Lung (tissue), 12 donors: ENCODE measurements around the gene ADAMTS9. TPM values are rescaled to one million over a fixed set of nuclear protein-coding genes. Genes with fewer than 3 reads are reported as not detected.

ENCODE experiments used
- ATAC-seq: fragments of 200-7000 bp; cut with Tn5 transposase; one replicate; pipeline ENCODE4 v1.9.1; 2020; ENCODE audit warnings: moderate number of reproducible peaks; ENCODE audit not compliant: insufficient read depth, low FRiP score
- DNase-seq, 3 donors: peaks; one replicate each; pipeline ENCODE4 v3.0.0-alpha.2; 2013 to 2017
- H3K27ac ChIP-seq, 2 donors: one replicate each; pipeline ENCODE4 v1.5.1; 2013; ENCODE audit warnings: mild to moderate bottlenecking in 2 of 2, moderate library complexity in 2 of 2, control low read depth in 1 of 2, inconsistent platforms in 1 of 2, low read depth in 1 of 2, low read length in 1 of 2
- H3K27me3 ChIP-seq, 3 donors: one replicate each; pipeline ENCODE4 v1.5.1; 2013; ENCODE audit warnings: low read length in 2 of 3; ENCODE audit not compliant: control insufficient read depth in 3 of 3, insufficient read depth in 3 of 3
- H3K36me3 ChIP-seq, 4 donors: one replicate each; pipeline ENCODE4 v1.5.1; 2013; ENCODE audit warnings: low read length in 4 of 4, mild to moderate bottlenecking in 1 of 4, moderate library complexity in 1 of 4; ENCODE audit not compliant: control insufficient read depth in 4 of 4, insufficient read depth in 4 of 4
- H3K4me1 ChIP-seq, 5 donors: one replicate each; pipeline ENCODE4 v1.5.1; 2013; ENCODE audit warnings: low read length in 5 of 5, mild to moderate bottlenecking in 2 of 5, moderate library complexity in 1 of 5; ENCODE audit not compliant: control insufficient read depth in 5 of 5, insufficient read depth in 5 of 5
- H3K4me3 ChIP-seq: one replicate; pipeline ENCODE4 v1.5.1; 2013; ENCODE audit warnings: mild to moderate bottlenecking, control low read depth, moderate library complexity
- H3K9ac ChIP-seq, 2 donors: one replicate each; pipeline ENCODE4 v1.5.1; 2013; ENCODE audit warnings: low read length in 2 of 2, control low read depth in 1 of 2; ENCODE audit not compliant: insufficient read depth in 1 of 2
- H3K9me3 ChIP-seq, 4 donors: one replicate each; pipeline ENCODE4 v1.5.1; 2013; ENCODE audit warnings: low read length in 3 of 4, mild to moderate bottlenecking in 1 of 4, moderate library complexity in 1 of 4; ENCODE audit not compliant: control insufficient read depth in 4 of 4, insufficient read depth in 3 of 4
- CTCF ChIP-seq: IDR thresholded peaks from 2 replicates; pipeline ENCODE4 v1.5.1; 2012; ENCODE audit warnings: mild to moderate bottlenecking; ENCODE audit errors: control extremely low read depth, extremely low read depth
- WGBS, 2 donors: extraction: QIAGEN DNeasy Blood & Tissue Kit; methylation state at CpG; one replicate each; pipeline ENCODE4 v1.1.7; 2013; 5-methylcytosine and 5-hydroxymethylcytosine counted together
- polyA plus RNA-seq, 2 donors: library from polyadenylated mRNA; stranded (reverse); fragments of 200-250 nt; gene quantifications; one replicate each; pipeline ENCODE4 v1.2.1, GENCODE V29; 2013
- total RNA-seq, 2 donors: library from RNA; depleted of rRNA in 1 of 2; stranded (reverse); fragments of >200 nt in 1 of 2; gene quantifications; one replicate each; pipeline ENCODE4 v1.2.1, GENCODE V29; 2014 to 2021
- donor health status: control.
- donor health status: control.
- donor health status: Bipolar disorder and iron deficiency.
- donor health status: healthy.
- donor health status: DM: yes; HTN: yes; CAD: no.

ADAMTS9 gene
- total and polyA plus RNA-seq, 4 donors: 29.9 to 75.6 (median 42.9) TPM

- no peaks in the 10 kb centered on the region for H3K27me3 ChIP-seq
- no peak for ATAC-seq
- no peak overlapping the region for H3K9ac ChIP-seq
- no peak for DNase-seq
- H3K27ac ChIP-seq: no peak overlapping the region
- no peaks in the 10 kb centered on the region for H3K9me3 ChIP-seq
- H3K4me3 ChIP-seq: no peak overlapping the region
- 93 to 96% methylated on average over 2 of the region's 2 CpGs for WGBS, 2 donors
- H3K4me1 ChIP-seq: peaks cover 0 to 1% (median under 1%) of the 10 kb centered on the region in 5 donors
- no peak for TF ChIP-seq CTCF
- peaks cover 4 to 54% (median 11%) of the 10 kb centered on the region in 4 donors for H3K36me3 ChIP-seq
Measured at GRCh38 chr3:64607032-64607551, 80.7 kb downstream of the ADAMTS9 start.

GRCh38 chr3:64604313-64604712 lies 83.5 kb downstream of the ADAMTS9 start:
- no peak for TF ChIP-seq CTCF
- Histone ChIP-seq H3K27me3 (no peaks in the 10 kb centered on the region), H3K4me3 (no peak overlapping the region), H3K36me3 (peaks cover 9 to 67% (median 18%) of the 10 kb centered on the region in 4 donors), H3K9ac (no peak overlapping the region), H3K4me1 (no peaks in the 10 kb centered on the region), H3K9me3 (no peaks in the 10 kb centered on the region), H3K27ac (no peak overlapping the region)
- 87 to 89% methylated on average over 3 of the region's 3 CpGs for WGBS, 2 donors
- ATAC-seq (no peak), DNase-seq (no peak)

GRCh38 chr3:64601824-64602223 lies 86.0 kb downstream of the ADAMTS9 start:
- WGBS, 2 donors: 96 to 98% methylated on average over 9 of the region's 9 CpGs

More at GRCh38 chr3:64601824-64602223, 86.0 kb downstream of the ADAMTS9 start:
- no peaks in the 10 kb centered on the region for H3K4me1 ChIP-seq
- H3K4me3 ChIP-seq: no peak overlapping the region
- peaks cover 12 to 65% (median 23%) of the 10 kb centered on the region in 4 donors for H3K36me3 ChIP-seq
- no peaks in the 10 kb centered on the region for H3K27me3 ChIP-seq
- DNase-seq (no peak), ATAC-seq (no peak)
- no peak for TF ChIP-seq CTCF
- H3K9ac ChIP-seq: no peak overlapping the region
- H3K9me3 ChIP-seq: no peaks in the 10 kb centered on the region
- H3K27ac ChIP-seq: no peak overlapping the region
